DOHH2 (cell line): ENCODE results near the gene LDLRAD4.
"Not testable (repeated sequence)": the region's sequence is repeated elsewhere in the genome, so short reads cannot be mapped to it uniquely, and the experiment has no call there.

Source experiments
- H3F3A ChIP-seq: fragments of 200-600 bp; sonication (generic), shearing (Covaris generic); 2 replicates; pipeline ENCODE4 v1.6.0; 2016; ENCODE audit warnings: antibody characterized with exemption, mild to moderate bottlenecking; ENCODE audit not compliant: control insufficient read depth, insufficient read depth
- H3K27ac ChIP-seq: fragments of 200-600 bp; sonication (generic); 2 replicates; pipeline ENCODE4 v1.5.1; 2014; ENCODE audit warnings: low read depth, mild to moderate bottlenecking, low read length, moderate library complexity
- H3K27me3 ChIP-seq: fragments of 200-600 bp; sonication (generic); 2 replicates; pipeline ENCODE4 v1.6.1; 2014; ENCODE audit warnings: mild to moderate bottlenecking, low read length, mixed read lengths; ENCODE audit not compliant: control insufficient read depth
- H3K36me3 ChIP-seq: fragments of 200-600 bp; sonication (generic); 2 replicates; pipeline ENCODE4 v1.6.1; 2014; ENCODE audit warnings: mild to moderate bottlenecking, low read length, moderate library complexity, mixed read lengths; ENCODE audit not compliant: control insufficient read depth
- H3K4me1 ChIP-seq: fragments of 200-600 bp; sonication (generic); 2 replicates; pipeline ENCODE4 v1.6.1; 2014; ENCODE audit warnings: mild to moderate bottlenecking, low read length, mixed read lengths; ENCODE audit not compliant: control insufficient read depth
- H3K4me2 ChIP-seq: fragments of 200-600 bp; sonication (generic); 2 replicates; pipeline ENCODE4 v1.6.0; 2014; ENCODE audit warnings: mild to moderate bottlenecking, low read length, moderate library complexity
- H3K4me3 ChIP-seq: fragments of 200-600 bp; sonication (generic); 2 replicates; pipeline ENCODE4 v1.5.1; 2014; ENCODE audit warnings: mild to moderate bottlenecking, low read length, mixed read lengths
- H3K79me2 ChIP-seq: fragments of 200-600 bp; sonication (generic); 2 replicates; pipeline ENCODE4 v1.6.1; 2014; ENCODE audit warnings: mild to moderate bottlenecking, low read length, mixed read lengths; ENCODE audit not compliant: control insufficient read depth
- H3K9me2 ChIP-seq: fragments of 200-600 bp; sonication (generic); replicated peaks from 2 replicates; pipeline ENCODE4 v1.6.1; 2014; ENCODE audit warnings: mild to moderate bottlenecking, low read length, mixed read lengths; ENCODE audit not compliant: control insufficient read depth
- H3K9me3 ChIP-seq: fragments of 200-600 bp; sonication (generic); 2 replicates; pipeline ENCODE4 v1.6.1; 2014; ENCODE audit warnings: antibody characterized with exemption, low read length, mixed read lengths; ENCODE audit not compliant: control insufficient read depth, insufficient read depth
- H4K20me1 ChIP-seq: fragments of 200-600 bp; sonication (generic); 2 replicates; pipeline ENCODE4 v1.6.0; 2014; ENCODE audit warnings: low read depth, mild to moderate bottlenecking, antibody characterized with exemption, low read length, moderate library complexity; ENCODE audit not compliant: control insufficient read depth, insufficient read depth
- CTCF ChIP-seq: fragments of 200-600 bp; sonication (generic); IDR thresholded peaks from one replicate; pipeline ENCODE4 v1.5.1; 2014; ENCODE audit warnings: antibody characterized with exemption, mild to moderate bottlenecking, low read depth, low read length; ENCODE audit not compliant: poor library complexity, severe bottlenecking
- EZH2phosphoT487 ChIP-seq: fragments of 200-600 bp; sonication (generic); IDR thresholded peaks from 2 replicates; pipeline ENCODE4 v1.6.1; 2017; ENCODE audit warnings: borderline replicate concordance, mild to moderate bottlenecking, antibody characterized with exemption, low read length, moderate library complexity, mixed read lengths

Gene LDLRAD4

GRCh38 chr18:13261661-13262357 is 43.2 kb downstream of the LDLRAD4 start:
- Histone ChIP-seq H3K36me3 (no peaks in the 10 kb centered on the region), H3K27ac (no peak overlapping the region), H3K4me3 (no peak overlapping the region), H3K79me2 (no peaks in the 10 kb centered on the region), H3K4me1 (no peaks in the 10 kb centered on the region), H3K4me2 (no peak overlapping the region), H3K9me2 (no peaks in the 10 kb centered on the region), H3K27me3 (0 out of 2 replicates have a peak, but pooled peaks cover 4% of the 10 kb centered on the region), H3K9me3 (no peaks in the 10 kb centered on the region), H4K20me1 (no peaks in the 10 kb centered on the region), H3F3A (no peaks in the 10 kb centered on the region)
- no peak for TF ChIP-seq CTCF
- no peak for TF ChIP-seq EZH2phosphoT487

GRCh38 chr18:13262358-13262680 is 43.8 kb downstream of the LDLRAD4 start:
- not testable (repeated sequence) for H3K9me2 ChIP-seq, H3K4me2 ChIP-seq, H3K36me3 ChIP-seq, H3K27ac ChIP-seq, H4K20me1 ChIP-seq, H3F3A ChIP-seq, H3K27me3 ChIP-seq, H3K4me3 ChIP-seq, H3K9me3 ChIP-seq, H3K4me1 ChIP-seq, H3K79me2 ChIP-seq

- no peak overlapping the region for H3K27ac ChIP-seq
- no peaks in the 10 kb centered on the region for H3K4me1 ChIP-seq
- H3K4me3 ChIP-seq = no peak overlapping the region
- H3K36me3 ChIP-seq = no peaks in the 10 kb centered on the region
- no peaks in the 10 kb centered on the region for H3K27me3 ChIP-seq
- no peaks in the 10 kb centered on the region for H3K79me2 ChIP-seq
- no peaks in the 10 kb centered on the region for H4K20me1 ChIP-seq
- no peaks in the 10 kb centered on the region for H3K9me2 ChIP-seq
- no peak overlapping the region for H3K4me2 ChIP-seq
- H3K9me3 ChIP-seq = no peaks in the 10 kb centered on the region
- no peaks in the 10 kb centered on the region for H3F3A ChIP-seq
- no peak for TF ChIP-seq CTCF
- no peak for TF ChIP-seq EZH2phosphoT487
Measured at GRCh38 chr18:13262839-13263691, 44.5 kb downstream of the LDLRAD4 start.
